Adrenal gland (tissue), 12 donors: ENCODE measurements around the gene KTN1. TPM values are rescaled to one million over a fixed set of nuclear protein-coding genes. Genes with fewer than 3 reads are reported as not detected.

Source experiments
- DNase-seq, 7 donors: peaks; one replicate each; pipeline ENCODE4 v3.0.0-alpha.2; 2019 to 2020
- H3K27ac ChIP-seq, 5 donors: fragments of 200-600 bp; sonication (generic) in 4 of 5; 1 replicate in 3 of 5; 2 replicates in 2 of 5; pipeline versions ENCODE4 v1.5.1 to v1.8.0; 2016 to 2020; ENCODE audit warnings: mild to moderate bottlenecking in 1 of 5
- H3K27me3 ChIP-seq: fragments of 200-600 bp; 2 replicates; pipeline ENCODE4 v1.8.0; 2021
- H3K36me3 ChIP-seq, 2 donors: fragments of 200-600 bp; replicated peaks in 1 of 2; 1 replicate in 1 of 2; 2 replicates in 1 of 2; pipeline versions ENCODE4 v1.5.1 to v1.8.0; 2018 to 2022
- H3K4me1 ChIP-seq, 2 donors: fragments of 200-600 bp; replicated peaks in 1 of 2; 1 replicate in 1 of 2; 2 replicates in 1 of 2; pipeline versions ENCODE4 v1.5.1 to v1.8.0; 2018 to 2021
- H3K4me3 ChIP-seq, 4 donors: fragments of 200-600 bp; sonication (generic) in 3 of 4; one replicate each; pipeline ENCODE4 v1.5.1; 2016 to 2018
- H3K9me3 ChIP-seq, 3 donors: fragments of 200-600 bp; sonication (generic) in 1 of 3; replicated peaks in 1 of 3; 1 replicate in 2 of 3; 2 replicates in 1 of 3; pipeline versions ENCODE4 v1.5.1 to v1.8.0; 2016 to 2021
- CTCF ChIP-seq, 6 experiments: fragments of 450-650 bp in 4 of 6; fragments of 200-600 bp in 2 of 6; sonication (generic) in 1 of 6; IDR thresholded peaks; 1 replicate in 5 of 6; 2 replicates in 1 of 6; pipeline versions ENCODE4 v1.5.1 to v1.8.0; 2016 to 2021; ENCODE audit warnings: antibody characterized with exemption in 6 of 6, mild to moderate bottlenecking in 2 of 6, moderate library complexity in 1 of 6
- POLR2A ChIP-seq, 2 donors: fragments of 450-650 bp; IDR thresholded peaks; one replicate each; pipeline ENCODE4 v1.6.1; 2017; ENCODE audit warnings: antibody characterized with exemption in 2 of 2, mild to moderate bottlenecking in 2 of 2, moderate library complexity in 1 of 2
- WGBS, 4 donors: extraction: QIAGEN DNeasy Blood & Tissue Kit in 2 of 4; methylation state at CpG; one replicate each; pipeline versions ENCODE4 v1.1.5 to v1.1.7; 2013 to 2017; 5-methylcytosine and 5-hydroxymethylcytosine counted together
- intact Hi-C, 2 donors: fragments of 100-400 bp; cut with DNase I; formaldehyde crosslinking; loops; one replicate each; pipeline versions ENCODE4 v1.14.1 to v1.15.0; 2022 to 2023
- polyA plus RNA-seq, 3 donors: library from polyadenylated mRNA; stranded (reverse); fragments of 200-250 nt in 2 of 3; fragments of 350-450 nt in 1 of 3; fragmentation: Illumina TruSeq in 1 of 3; extraction: RNeasy Lipid Tissue Mini Kit (QIAGEN cat#74804) in 1 of 3; gene quantifications; one replicate each; pipeline ENCODE4 v1.2.3, GENCODE V29; 2013 to 2014
- total RNA-seq, 9 donors: library from RNA; depleted of rRNA in 4 of 9; stranded (reverse); fragments of >200 nt in 4 of 9; fragments of 120-200 nt in 1 of 9; fragmentation: NEBNext Ultra II Directional in 1 of 9; extraction: Animal tissue kit (Norgen Biotek cat#: 25700) in 1 of 9; gene quantifications; one replicate each; pipeline versions ENCODE4 v1.1.0 to v1.2.4, GENCODE V29; 2013 to 2023
- donor health status: healthy with polysubstance abuse.
- donor health status: Bipolar disorder and iron deficiency.
- donor health status: DM: yes; HTN: yes; CAD: no.
- donor health status: DM: no; HTN: no; CAD: no.
- donor health status: DM: no; HTN: no; CAD: no.
- donor health status: DM: yes; HTN: yes; CAD: no.

Gene KTN1
- total and polyA plus RNA-seq, 12 donors = 60.4 to 283 (median 154) TPM

GRCh38 chr14:55705651-55706364, 125.8 kb downstream of the KTN1 start:
- Histone ChIP-seq H3K27me3 (no peaks in the 10 kb centered on the region), H3K36me3 (no peaks in the 10 kb centered on the region), H3K9me3 (no peaks in the 10 kb centered on the region), H3K4me3 (no peak overlapping the region), H3K27ac (no peak overlapping the region), H3K4me1 (no peaks in the 10 kb centered on the region)
- intact Hi-C loops = loop anchor here in 1 of 2 donors (10.0 kb wide), 1 partner anchor 639 kb away; no protein-coding TSS in a partner anchor
- no peak for DNase-seq
- TF ChIP-seq POLR2A (IDR thresholded peaks at IDR 0.05) (no peak), CTCF (IDR thresholded peaks at IDR 0.05) (no peak)
- WGBS, 4 donors = 76 to 89% (median 86%) methylated on average over 5 of the region's 5 CpGs

GRCh38 chr14:55706365-55706684, 126.3 kb downstream of the KTN1 start:
- Histone ChIP-seq H3K36me3 (no peaks in the 10 kb centered on the region), H3K9me3 (no peaks in the 10 kb centered on the region), H3K4me3 (no peak overlapping the region), H3K27me3 (no peaks in the 10 kb centered on the region), H3K27ac (no peak overlapping the region), H3K4me1 (no peaks in the 10 kb centered on the region)
- no peak for DNase-seq
- no peak for TF ChIP-seq CTCF (IDR thresholded peaks at IDR 0.05)
- TF ChIP-seq POLR2A (IDR thresholded peaks at IDR 0.05) = no peak
- 75 to 84% (median 80%) methylated on average over 1 of the region's 1 CpG for WGBS, 4 donors
- intact Hi-C loops = loop anchor here in 1 of 2 donors (10.0 kb wide), 1 partner anchor 638 kb away; no protein-coding TSS in a partner anchor

GRCh38 chr14:55706893-55707292, 126.9 kb downstream of the KTN1 start:
- H3K27ac ChIP-seq = no peak overlapping the region
- intact Hi-C loops = loop anchor here in 1 of 2 donors (10.0 kb wide), 1 partner anchor 638 kb away; no protein-coding TSS in a partner anchor
- no peaks in the 10 kb centered on the region for H3K36me3 ChIP-seq
- DNase-seq = no peak
- WGBS, 4 donors = 48 to 73% (median 53%) methylated on average over 2 of the region's 2 CpGs
- no peaks in the 10 kb centered on the region for H3K9me3 ChIP-seq
- H3K4me3 ChIP-seq = no peak overlapping the region
- H3K4me1 ChIP-seq = no peaks in the 10 kb centered on the region
- TF ChIP-seq CTCF (IDR thresholded peaks at IDR 0.05) (no peak), POLR2A (IDR thresholded peaks at IDR 0.05) (no peak)
- H3K27me3 ChIP-seq = no peaks in the 10 kb centered on the region

GRCh38 chr14:55707365-55707804, 127.4 kb downstream of the KTN1 start:
- Histone ChIP-seq H3K27ac (no peak overlapping the region), H3K36me3 (no peaks in the 10 kb centered on the region), H3K27me3 (no peaks in the 10 kb centered on the region), H3K4me1 (no peaks in the 10 kb centered on the region), H3K4me3 (no peak overlapping the region), H3K9me3 (no peaks in the 10 kb centered on the region)
- whole genome bisulfite sequencing, 4 donors = 31 to 40% (median 35%) methylated on average over 6 of the region's 6 CpGs
- intact Hi-C loops = loop anchor here in 1 of 2 donors (10.0 kb wide), 1 partner anchor 637 kb away; no protein-coding TSS in a partner anchor
- TF ChIP-seq CTCF (IDR thresholded peaks at IDR 0.05) (peak; percentile 33 to 78 (median 68)), POLR2A (IDR thresholded peaks at IDR 0.05) (no peak)
- no peak for DNase-seq
